ENCODE measurements around the gene IFNG. TPM values are rescaled to one million over a fixed set of nuclear protein-coding genes. Genes with fewer than 3 reads are reported as not detected.

The IFNG gene
- total RNA-seq, 1 experiment from 2014 or later, result not detected

GRCh38 chr12:68117661-68118060 lies 41.9 kb downstream of the IFNG start:
- no peaks in the 10 kb centered on the region for H3K27me3 ChIP-seq (ENCODE audit: insufficient read depth, low read length)
- no peak overlapping the region for H3K27ac Mint-ChIP-seq
- no peak overlapping the region for H4K5ac ChIP-seq (ENCODE audit: insufficient read length, low read depth, low read length)
- no peak overlapping the region for H3K18ac ChIP-seq (ENCODE audit: insufficient read length, low read depth, low read length)
- no peak overlapping the region for H3K4ac ChIP-seq (ENCODE audit: low read depth, low read length)
- no peak overlapping the region for H3K23ac ChIP-seq (ENCODE audit: insufficient read length, low read depth, low read length)
- no peaks in the 10 kb centered on the region for H3K23me2 ChIP-seq (ENCODE audit: insufficient read length, low read depth, low read length, poor library complexity, severe bottlenecking)
- H3K79me2 ChIP-seq (ENCODE audit: insufficient read depth, low read length), result no peaks in the 10 kb centered on the region
- H3K4me1 ChIP-seq (ENCODE audit: insufficient read depth, low read length), result peaks cover 4% of the 10 kb centered on the region; the same call in 1 of the 2 replicates
- H3K4me1 Mint-ChIP-seq, result peaks cover 10 to 11% of the 10 kb centered on the region in 2 experiments
- no peak overlapping the region for H2BK120ac ChIP-seq (ENCODE audit: low read depth, low read length, poor library complexity, severe bottlenecking)
- H3K14ac ChIP-seq (ENCODE audit: insufficient read depth, low read length), result no peak overlapping the region
- H2BK12ac ChIP-seq (ENCODE audit: insufficient read length, low read depth, low read length), result no peak overlapping the region
- WGBS (ENCODE audit: extremely low coverage, insufficient read length, low lambda C conversion rate), result no CpG with 5 or more reads among the region's 3 CpGs
- no peaks in the 10 kb centered on the region for H3K9me3 ChIP-seq (ENCODE audit: control insufficient read depth, low read depth, low read length)
- H2BK20ac ChIP-seq (ENCODE audit: low read depth, low read length, poor library complexity, severe bottlenecking), result no peak overlapping the region
- H3K27ac ChIP-seq (ENCODE audit: insufficient read length, low read depth, low read length), result no peak overlapping the region
- H3K9ac ChIP-seq (ENCODE audit: extremely low read depth, insufficient read length, low read length), result no peak overlapping the region
- no peaks in the 10 kb centered on the region; a peak in 1 of 7 replicates for H3K36me3 Mint-ChIP-seq (ENCODE audit: insufficient read depth in 1 of 3, low read depth in 3 of 3)
- DNase-seq, result no peak
- H4K8ac ChIP-seq (replicated peaks; ENCODE audit: insufficient read length, low read depth, low read length), result no peak overlapping the region
- H4K20me1 ChIP-seq (ENCODE audit: control insufficient read depth, insufficient read depth, insufficient read length), result no peaks in the 10 kb centered on the region
- no peaks in the 10 kb centered on the region for H3K9me3 Mint-ChIP-seq
- H3K27me3 Mint-ChIP-seq (ENCODE audit: low read depth), result no peaks in the 10 kb centered on the region; the same call in 1 of the 2 replicates
- H4K91ac ChIP-seq (ENCODE audit: insufficient read length, low read depth, low read length), result no peak overlapping the region
- no peak overlapping the region for H3K4me2 ChIP-seq (ENCODE audit: insufficient read depth, insufficient read length, low read length)
- no peak overlapping the region for H2BK5ac ChIP-seq (ENCODE audit: insufficient read length, low read length)
- H3K56ac ChIP-seq (ENCODE audit: insufficient read length, low read depth, low read length), result no peak overlapping the region
- TF ChIP-seq CTCF (conservative IDR thresholded peaks at IDR 0.05), result no peak
- no peak overlapping the region for H2BK15ac ChIP-seq (ENCODE audit: low read depth, low read length)
- H3K4me3 Mint-ChIP-seq, result no peak overlapping the region
- no peak overlapping the region for H2AFZ ChIP-seq (ENCODE audit: low read length)
- no peak overlapping the region for H2AK5ac ChIP-seq (ENCODE audit: insufficient read length, low read length)
- H3T11ph ChIP-seq (ENCODE audit: low read length), result no peak overlapping the region
- no peaks in the 10 kb centered on the region for H3K79me1 ChIP-seq (ENCODE audit: insufficient read depth, low read depth, low read length, poor library complexity, severe bottlenecking)

All from H9 (cell line).